Calu3 (cell line): ENCODE measurements around the gene SCFD2. TPM values are rescaled to one million over a fixed set of nuclear protein-coding genes. Genes with fewer than 3 reads are reported as not detected.
"Not testable (repeated sequence)": the region's sequence is repeated elsewhere in the genome, so short reads cannot be mapped to it uniquely, and the experiment has no call there.

Experiments
- BruUV-seq: library from RNA; stranded (reverse); fragments of 400-500 nt; replicated peaks from 2 replicates; lab custom pipeline; 2021; lab: Mats Ljungman, UMichigan
- CTCF ChIA-PET: fragments of 300-600 bp; sonication (Branson Sonifier 250); formaldehyde crosslinking; loops from one replicate; lab custom pipeline; 2022; ENCODE audit warnings: antibody characterized with exemption; lab: Charles Lee
- DNase-seq: peaks from one replicate; pipeline ENCODE4 v3.0.0; 2022
- H3K27ac Mint-ChIP-seq: one replicate; pipeline ENCODE4 v1.8.0; 2022; ENCODE audit warnings: mixed read lengths; ENCODE audit not compliant: unreplicated experiment
- H3K27me3 Mint-ChIP-seq: one replicate; pipeline ENCODE4 v1.8.0; 2022; ENCODE audit warnings: mixed read lengths; ENCODE audit not compliant: unreplicated experiment
- H3K36me3 Mint-ChIP-seq: one replicate; pipeline ENCODE4 v1.8.0; 2022; ENCODE audit warnings: mild to moderate bottlenecking, moderate library complexity, mixed read lengths; ENCODE audit not compliant: insufficient read depth, unreplicated experiment
- H3K4me1 Mint-ChIP-seq: one replicate; pipeline ENCODE4 v1.8.0; 2022; ENCODE audit warnings: mild to moderate bottlenecking, low read depth, mixed read lengths; ENCODE audit not compliant: unreplicated experiment
- H3K4me3 Mint-ChIP-seq: one replicate; pipeline ENCODE4 v1.8.0; 2022; ENCODE audit warnings: mild to moderate bottlenecking, low read depth, moderate library complexity, mixed read lengths; ENCODE audit not compliant: unreplicated experiment
- H3K9me3 Mint-ChIP-seq: one replicate; pipeline ENCODE4 v1.8.0; 2022; ENCODE audit warnings: low read depth, mixed read lengths; ENCODE audit not compliant: unreplicated experiment
- CTCF ChIP-seq: fragments of 200-600 bp; IDR thresholded peaks from one replicate; pipeline ENCODE4 v1.8.0; 2022; ENCODE audit warnings: antibody characterized with exemption; ENCODE audit not compliant: unreplicated experiment
- intact Hi-C: fragments of 100-400 bp; cut with micrococcal nuclease; formaldehyde crosslinking; loops from one replicate; pipeline ENCODE4 v1.10.0; 2022; ENCODE audit not compliant: unreplicated experiment
- total RNA-seq: library from RNA; stranded (reverse); gene quantifications from 2 replicates; pipeline ENCODE4 v1.2.3, GENCODE V29; 2022

SCFD2 gene
- total RNA-seq, 1 experiment from 2014 or later, result 16.7 TPM

DNA sequence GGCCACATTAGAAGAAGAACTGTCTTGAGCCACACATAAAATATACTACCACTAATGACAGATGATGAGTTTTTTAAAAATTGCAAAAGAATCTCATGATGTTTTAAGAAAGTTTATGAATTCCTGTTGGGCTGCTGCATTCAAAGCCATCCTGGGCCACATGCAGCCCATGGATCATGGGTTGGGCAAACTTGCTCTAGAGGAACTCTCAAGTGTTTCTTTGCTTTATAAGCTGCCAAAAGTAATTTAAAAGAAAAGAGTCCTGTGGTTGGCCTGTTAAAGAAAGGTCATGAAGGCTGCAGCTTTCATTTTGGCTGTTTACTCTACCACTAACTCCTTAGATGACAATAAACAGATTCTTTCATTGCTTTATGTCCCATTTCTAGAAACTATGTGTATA, 218.2 kb downstream of the SCFD2 start:
- no TSS peak for BruUV-seq
- Mint-ChIP-seq H3K27ac (no peak overlapping the region), H3K9me3 (no peaks in the 10 kb centered on the region), H3K4me1 (no peaks in the 10 kb centered on the region), H3K4me3 (no peak overlapping the region), H3K36me3 (no peaks in the 10 kb centered on the region), H3K27me3 (no peaks in the 10 kb centered on the region)
- DNase-seq, result no peak
- no peak for TF ChIP-seq CTCF
- intact Hi-C loops, result no loop called here
- CTCF ChIA-PET, result no interaction called here

DNA sequence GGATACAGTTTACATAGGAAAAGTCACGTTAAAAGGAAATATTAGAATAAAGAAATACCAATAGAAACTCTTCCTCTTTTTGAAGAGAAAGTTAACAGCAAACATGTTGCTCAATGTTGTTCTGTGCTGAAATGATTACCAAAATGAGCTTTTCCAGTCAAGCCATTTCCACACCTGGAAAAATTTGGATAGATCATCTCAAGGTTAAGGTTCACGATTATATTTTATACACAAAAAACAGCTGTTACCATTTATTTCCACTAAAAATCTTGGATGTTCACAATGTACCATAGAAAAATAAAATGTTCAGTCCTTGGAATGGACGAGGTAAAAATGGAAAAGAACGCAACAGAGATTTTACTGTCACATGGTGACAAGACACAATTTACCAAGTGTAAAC, 218.7 kb downstream of the SCFD2 start:
- no peaks in the 10 kb centered on the region for H3K27me3 Mint-ChIP-seq
- H3K36me3 Mint-ChIP-seq, result no peaks in the 10 kb centered on the region
- CTCF ChIA-PET, result no interaction called here
- no TSS peak for BruUV-seq
- no peaks in the 10 kb centered on the region for H3K9me3 Mint-ChIP-seq
- H3K27ac Mint-ChIP-seq, result no peak overlapping the region
- TF ChIP-seq CTCF, result no peak
- no peak for DNase-seq
- no peaks in the 10 kb centered on the region for H3K4me1 Mint-ChIP-seq
- intact Hi-C loops, result no loop called here
- H3K4me3 Mint-ChIP-seq, result no peak overlapping the region

GRCh38 chr4:53141308-53141707, 224.6 kb downstream of the SCFD2 start:
- Mint-ChIP-seq H3K4me1 (no peaks in the 10 kb centered on the region), H3K9me3 (no peaks in the 10 kb centered on the region), H3K36me3 (no peaks in the 10 kb centered on the region), H3K4me3 (no peak overlapping the region), H3K27ac (no peak overlapping the region), H3K27me3 (no peaks in the 10 kb centered on the region)
- BruUV-seq, result no TSS peak
- intact Hi-C loops, result no loop called here
- no peak for TF ChIP-seq CTCF
- CTCF ChIA-PET, result no interaction called here
- DNase-seq, result no peak

DNA sequence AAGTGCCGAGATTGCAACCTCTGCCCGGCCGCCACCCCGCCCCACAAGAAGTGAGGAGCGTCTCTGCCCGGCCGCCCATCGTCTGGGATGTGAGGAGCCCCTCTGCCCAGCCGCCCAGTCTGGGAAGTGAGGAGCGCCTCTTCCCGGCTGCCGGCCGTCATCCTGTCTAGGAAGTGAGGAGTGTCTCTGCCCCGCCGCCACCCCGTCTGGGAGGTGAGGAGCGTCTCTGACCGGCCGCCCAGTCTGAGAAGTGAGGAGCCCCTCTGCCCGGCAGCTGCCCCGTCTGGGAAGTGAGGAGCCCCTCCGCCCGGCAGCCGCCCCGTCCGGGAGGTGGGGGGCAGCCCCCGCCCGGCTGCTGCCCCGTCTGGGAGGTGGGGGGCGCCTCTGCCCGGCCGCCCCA, 226.6 kb downstream of the SCFD2 start:
- H3K27me3 Mint-ChIP-seq, BruUV-seq, H3K27ac Mint-ChIP-seq, CTCF ChIA-PET, H3K9me3 Mint-ChIP-seq, DNase-seq, H3K36me3 Mint-ChIP-seq, intact Hi-C loops, H3K4me1 Mint-ChIP-seq, H3K4me3 Mint-ChIP-seq: not testable (repeated sequence)

- DNase-seq, result no peak
- Mint-ChIP-seq H3K4me3 (no peak overlapping the region), H3K9me3 (no peaks in the 10 kb centered on the region), H3K27me3 (no peaks in the 10 kb centered on the region), H3K4me1 (no peaks in the 10 kb centered on the region), H3K27ac (no peak overlapping the region), H3K36me3 (no peaks in the 10 kb centered on the region)
- CTCF ChIA-PET, result no interaction called here
- no peak for TF ChIP-seq CTCF
- intact Hi-C loops, result no loop called here
- no TSS peak for BruUV-seq
These were observed 228.4 kb downstream of the SCFD2 start for GRCh38 chr4:53137468-53137867.
